ENCODE data around the gene CLDN5.

GRCh38 chr22:19516378-19517170 is 7.6 kb downstream of the CLDN5 start:
- no peak for TF ChIP-seq POLR2A (IDR thresholded peaks at IDR 0.05)
- TF ChIP-seq CTCF (IDR thresholded peaks at IDR 0.05 in 8 of 11, conservative IDR thresholded peaks at IDR 0.05 in 3 of 11): no peak
